Stimulated activated CD4-positive, alpha-beta T cell treated with anti-CD3 and anti-CD28 coated beads, Interleukin-15, amount 100 ng/mL, for 1 hour (primary cell): ENCODE results near the gene NELFA.

Experiments used
- DNase-seq, 2 donors: peaks; one replicate each; pipeline ENCODE4 v3.0.0-alpha.2; 2020; ENCODE audit warnings: low read depth in 1 of 2, low spot score in 1 of 2

NELFA gene

GRCh38 chr4:1982124-1983052 lies 26.4 kb downstream of the NELFA start:
- no peak for DNase-seq

DNA sequence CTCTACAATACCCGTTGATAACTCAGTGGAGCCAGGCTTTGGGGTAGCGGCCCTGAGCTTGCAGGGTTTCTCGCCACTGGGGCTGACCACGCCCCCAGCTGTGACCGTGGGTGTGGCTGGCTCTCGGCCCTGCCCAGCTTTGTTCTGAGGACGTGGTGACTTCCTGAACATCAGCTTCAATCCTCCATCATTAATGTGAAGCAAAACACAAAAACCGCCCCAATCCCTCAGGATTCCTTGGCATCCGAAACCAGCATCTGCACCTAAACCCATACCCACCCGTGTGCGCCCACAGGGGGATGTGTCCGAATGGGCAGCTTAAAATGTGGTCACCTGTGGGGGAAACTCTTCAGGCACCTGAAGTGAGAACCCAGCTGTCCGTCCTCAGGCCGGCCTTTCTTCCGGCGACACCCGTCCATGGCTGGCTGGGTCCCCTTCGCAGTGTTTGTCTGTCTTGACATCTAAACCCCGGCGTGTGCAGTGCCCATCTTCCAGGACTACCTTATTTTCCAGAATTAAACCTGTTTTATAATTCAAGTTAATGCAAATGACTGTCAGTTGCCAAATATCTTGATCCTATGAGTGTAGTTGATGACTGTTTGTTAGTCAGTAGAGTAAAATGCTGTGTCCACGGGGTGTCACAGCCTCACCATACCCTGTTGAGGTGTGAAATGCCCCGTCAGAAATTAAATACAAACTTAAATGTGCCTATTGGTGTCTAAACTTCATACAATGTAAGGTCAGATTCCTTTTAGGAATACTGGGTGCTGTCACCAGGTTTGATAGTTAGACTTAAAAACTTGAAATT lies 27.3 kb downstream of the NELFA start:
- DNase-seq = no peak

GRCh38 chr4:1980561-1981041 lies 28.2 kb downstream of the NELFA start:
- no peak for DNase-seq

DNA sequence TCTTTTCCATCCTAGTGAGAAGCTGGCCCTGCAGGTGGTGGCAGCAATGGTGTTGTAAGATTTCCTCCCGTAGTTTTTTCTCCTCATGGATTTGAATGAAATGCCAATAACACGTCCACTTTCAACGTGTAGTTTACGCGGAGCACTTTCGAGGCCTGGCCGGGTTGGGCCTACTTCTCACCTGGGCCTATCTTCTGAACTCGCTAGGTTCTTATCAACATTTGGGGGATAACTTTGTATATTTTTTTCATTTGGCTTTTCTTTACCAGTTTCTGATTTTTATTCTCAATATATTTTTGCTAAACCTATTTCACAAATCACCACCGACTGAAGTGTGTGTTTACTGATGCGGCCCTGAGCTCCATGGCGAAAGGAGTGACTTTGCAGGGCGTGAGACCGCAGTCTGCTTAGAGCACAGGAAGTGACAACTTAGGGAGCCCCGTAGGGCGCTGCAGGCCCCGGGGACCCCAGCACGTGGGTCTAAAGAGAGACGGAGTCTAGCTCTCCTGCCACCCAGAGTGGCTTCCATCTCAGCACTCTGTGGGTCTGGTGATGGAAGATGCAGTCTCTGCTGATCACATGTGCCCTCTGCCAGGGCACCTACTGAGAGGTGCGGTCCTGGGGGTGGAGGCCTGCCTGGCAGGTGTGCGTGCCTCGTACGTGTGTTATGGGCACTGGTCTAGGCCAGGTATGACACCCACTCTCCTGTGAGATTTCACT lies 29.1 kb downstream of the NELFA start:
- no peak for DNase-seq

DNA sequence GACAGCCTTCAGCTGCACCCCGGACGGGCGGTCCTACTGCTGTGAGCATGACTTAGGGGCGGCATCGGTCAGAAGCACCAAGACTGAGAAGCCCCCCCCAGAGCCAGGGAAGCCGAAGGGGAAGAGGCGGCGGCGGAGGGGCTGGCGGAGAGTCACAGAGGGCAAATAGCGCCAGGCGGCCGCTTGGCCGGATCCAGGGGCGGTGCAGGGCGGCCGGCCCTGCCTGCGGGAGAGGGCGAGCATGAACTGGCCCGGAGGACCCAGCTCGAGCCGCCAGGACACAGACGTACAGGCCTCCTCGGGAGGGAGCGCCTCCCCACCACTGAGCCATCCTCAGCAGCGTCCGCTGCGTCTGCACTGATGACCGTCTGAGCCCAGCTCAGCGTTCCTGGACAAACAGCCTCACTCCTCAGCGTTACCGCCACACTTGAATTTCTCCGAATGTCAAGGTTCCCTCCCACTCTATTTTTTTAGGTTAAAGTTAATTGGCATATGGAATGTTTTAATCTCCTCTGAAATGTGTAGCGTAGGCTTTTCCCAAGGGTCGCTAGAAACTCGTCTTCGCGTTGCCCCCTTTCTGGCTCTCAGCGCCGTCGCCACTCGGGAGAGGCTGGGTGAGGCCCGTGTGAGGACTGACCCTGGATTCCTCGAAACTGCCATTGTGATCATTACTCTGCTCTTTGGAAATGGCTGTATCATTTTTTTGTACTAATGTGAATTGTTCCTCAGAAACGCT lies 29.9 kb downstream of the NELFA start:
- DNase-seq = no peak

DNA sequence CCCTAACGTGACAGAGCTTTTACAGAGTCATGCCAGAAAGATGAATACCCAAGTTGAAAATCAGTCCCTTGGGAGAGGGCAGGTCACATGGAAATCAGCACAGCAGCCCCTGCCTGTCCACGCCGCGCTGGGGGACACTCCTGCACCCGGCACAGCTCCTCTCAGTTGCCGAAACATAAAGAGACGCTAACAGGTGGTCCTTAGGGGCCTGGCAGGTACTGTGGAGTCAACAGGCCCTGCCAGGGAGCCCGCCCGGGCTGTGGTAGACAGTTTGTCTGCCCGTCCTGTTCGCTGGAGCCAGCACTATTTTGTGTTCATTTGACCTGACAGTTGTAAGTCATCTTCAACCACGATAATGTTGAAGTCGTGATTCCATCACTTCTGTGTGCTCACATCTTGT lies 30.5 kb downstream of the NELFA start:
- DNase-seq = no peak

DNA sequence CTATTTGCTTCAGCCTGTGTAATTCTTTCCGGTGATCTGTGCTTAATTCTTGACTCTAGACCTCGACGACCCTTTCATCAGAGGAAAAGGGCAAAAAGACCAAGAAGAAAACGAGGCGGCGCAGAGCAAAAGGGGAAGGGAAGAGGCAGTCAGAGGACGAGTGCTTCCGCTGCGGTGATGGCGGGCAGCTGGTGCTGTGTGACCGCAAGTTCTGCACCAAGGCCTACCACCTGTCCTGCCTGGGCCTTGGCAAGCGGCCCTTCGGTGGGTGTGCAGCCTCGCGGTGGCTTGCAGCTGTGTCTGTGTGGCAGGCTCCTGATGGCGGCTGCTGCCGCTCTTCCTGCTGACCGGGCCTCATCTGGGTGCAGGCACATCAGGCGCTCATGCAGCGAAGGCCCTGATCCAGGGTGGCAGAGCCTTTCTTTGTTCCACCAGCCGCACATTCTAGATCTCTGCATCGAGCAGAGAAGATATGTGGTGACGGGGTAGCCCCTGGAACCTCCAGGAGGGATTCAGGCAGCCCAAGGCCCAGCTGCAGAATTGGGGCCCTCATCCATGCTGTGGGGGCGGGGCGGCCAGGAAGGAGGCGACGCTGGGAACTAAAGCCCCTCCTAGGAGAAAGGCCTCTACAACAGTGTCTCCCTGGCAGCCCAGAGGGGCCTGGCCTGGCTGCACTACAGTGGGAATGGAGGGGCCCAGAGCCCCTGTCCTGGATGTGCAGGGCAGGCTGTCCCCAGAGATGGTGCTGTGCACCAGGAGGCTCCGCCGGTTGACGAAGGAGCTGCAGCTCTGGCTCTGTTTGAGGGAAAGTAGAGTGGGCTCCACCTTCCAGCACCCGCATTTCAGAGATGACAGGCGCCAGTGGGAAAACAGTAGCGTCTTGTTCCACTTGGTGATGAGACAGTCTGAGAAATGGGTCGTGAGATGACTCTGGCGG lies 32.1 kb downstream of the NELFA start:
- no peak for DNase-seq

DNA sequence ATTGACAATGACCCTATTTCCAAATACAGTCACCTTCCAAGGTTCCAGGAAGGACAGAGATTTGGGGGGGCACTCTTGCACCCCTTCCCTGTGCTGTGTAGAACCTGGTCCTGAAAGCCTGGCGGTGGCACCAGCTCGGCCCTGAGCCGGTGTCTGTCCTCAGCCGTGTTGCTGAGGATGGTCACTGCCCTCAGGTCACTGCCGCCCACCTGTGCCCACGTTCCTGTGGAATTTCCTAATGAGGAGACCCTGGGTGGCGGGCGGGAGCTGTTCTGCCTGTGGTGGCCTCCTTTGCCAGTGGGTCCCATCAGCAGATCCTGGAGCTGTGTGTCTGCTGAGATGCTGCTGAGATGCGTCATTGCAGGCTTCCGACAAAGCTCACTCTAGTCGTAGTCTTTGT lies 32.9 kb downstream of the NELFA start:
- no peak for DNase-seq

GRCh38 chr4:1975391-1975801 lies 33.4 kb downstream of the NELFA start:
- no peak for DNase-seq

DNA sequence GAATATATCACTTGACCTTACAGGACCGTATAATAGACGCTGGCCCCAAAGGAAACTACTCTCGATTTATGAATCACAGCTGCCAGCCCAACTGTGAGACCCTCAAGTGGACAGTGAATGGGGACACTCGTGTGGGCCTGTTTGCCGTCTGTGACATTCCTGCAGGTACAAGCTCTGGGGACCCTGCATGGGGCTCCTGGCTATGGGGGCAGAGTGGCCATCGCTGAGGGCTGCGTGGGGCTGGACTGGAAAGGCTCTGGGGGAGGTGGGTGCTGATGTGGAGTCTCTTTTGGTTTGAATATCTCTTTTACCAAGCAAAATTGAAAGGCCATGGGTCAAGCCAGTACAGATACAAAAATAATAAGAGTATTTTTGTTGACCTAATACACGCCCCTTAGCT lies 33.9 kb downstream of the NELFA start:
- no peak for DNase-seq

DNA sequence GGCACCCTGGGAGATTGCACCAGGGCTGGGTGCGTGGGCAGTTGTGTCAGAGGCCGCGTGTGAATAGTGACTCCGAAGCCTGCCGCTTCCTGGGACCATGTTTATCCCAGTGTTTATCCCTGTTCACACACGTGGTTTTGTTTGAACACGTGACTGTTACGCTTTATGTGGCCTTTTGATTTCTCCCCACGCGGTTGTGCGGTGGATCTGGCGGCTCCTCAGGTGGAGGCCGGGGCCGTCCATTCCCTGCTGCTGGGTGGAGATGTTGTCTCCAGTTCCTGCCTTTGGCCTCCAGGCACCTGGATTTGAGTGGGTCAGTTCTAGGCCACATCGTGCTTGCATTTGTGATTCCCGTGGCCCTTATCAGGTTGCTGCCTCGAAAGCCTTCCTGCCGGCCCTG lies 35.1 kb downstream of the NELFA start:
- no peak for DNase-seq

GRCh38 chr4:1973218-1973617 lies 35.6 kb downstream of the NELFA start:
- DNase-seq = no peak

- DNase-seq = no peak
These were observed 36.4 kb downstream of the NELFA start for GRCh38 chr4:1972414-1972813.

GRCh38 chr4:1971456-1972200 lies 37.1 kb downstream of the NELFA start:
- no peak for DNase-seq

- no peak for DNase-seq
These were observed 37.8 kb downstream of the NELFA start for GRCh38 chr4:1970926-1971325.

DNA sequence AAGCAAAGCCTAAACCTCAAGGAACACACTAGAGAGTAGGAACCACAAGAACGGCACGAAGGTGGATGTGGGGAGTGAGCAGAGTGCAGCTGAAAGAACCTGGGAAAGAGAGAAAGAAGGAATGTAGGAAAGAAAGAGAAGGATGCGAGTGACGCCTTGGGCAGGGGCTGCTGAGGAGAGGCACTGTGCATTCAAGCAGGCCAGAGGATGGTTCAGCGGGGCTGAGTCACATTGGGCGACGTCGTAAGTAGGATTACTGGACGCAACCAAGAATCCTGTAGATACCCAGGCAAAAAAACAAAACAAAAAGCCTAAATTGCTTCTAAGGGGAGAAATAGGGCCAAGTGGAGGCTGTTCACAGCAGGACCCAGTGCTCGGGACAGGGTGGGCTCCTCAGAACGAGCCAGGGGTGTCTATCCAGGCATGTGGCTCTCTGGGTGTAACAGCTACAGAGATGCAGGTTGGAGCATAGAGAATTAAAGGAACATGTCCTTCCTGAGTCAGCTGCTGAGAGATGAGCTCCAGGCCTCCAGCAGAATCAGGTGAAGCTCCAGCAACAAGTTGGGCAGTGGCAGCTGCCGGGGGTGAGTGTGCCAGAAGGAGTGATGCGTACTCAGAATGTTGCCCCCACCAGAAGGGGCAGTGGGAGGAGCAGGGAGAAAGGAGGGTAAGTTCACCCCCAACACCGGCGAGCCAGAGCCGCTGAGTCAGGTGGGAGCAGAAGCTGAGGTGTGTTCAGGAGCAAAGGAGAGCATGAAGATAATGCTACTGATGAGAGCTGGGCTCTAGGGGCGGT lies 38.6 kb downstream of the NELFA start:
- no peak for DNase-seq

DNA sequence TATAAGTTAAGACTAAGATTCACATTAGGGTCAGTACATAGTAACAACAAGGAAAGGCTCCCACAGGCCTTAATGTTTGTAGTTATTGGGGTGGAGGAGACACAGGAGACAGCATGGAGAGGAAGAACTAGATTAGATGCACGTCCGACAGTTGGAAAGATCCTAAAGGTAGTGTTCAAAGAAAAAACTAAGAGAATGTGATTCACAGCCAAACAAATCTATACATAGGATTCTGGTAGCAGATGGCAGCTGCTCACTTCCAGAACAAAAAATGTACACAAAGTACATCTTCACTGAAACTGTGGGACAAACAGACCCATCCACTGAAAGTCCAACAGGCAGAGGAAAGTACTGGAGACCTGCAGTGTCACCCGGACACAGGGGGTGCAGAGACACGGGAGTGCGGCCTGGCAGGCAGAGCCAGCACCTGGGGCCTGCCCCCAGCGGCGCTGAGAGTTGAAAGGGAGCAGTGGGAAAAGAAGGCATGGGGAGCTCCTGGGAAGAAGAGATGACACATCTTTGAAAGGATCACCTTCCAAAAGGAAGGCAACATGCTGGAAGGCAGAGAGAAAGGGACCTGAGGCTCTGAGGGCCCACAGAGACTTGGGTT lies 40.0 kb downstream of the NELFA start:
- no peak for DNase-seq
